Trophoblast cell (in vitro differentiated cells and primary cell): ENCODE measurements around the gene COMMD6. TPM values are rescaled to one million over a fixed set of nuclear protein-coding genes. Genes with fewer than 3 reads are reported as not detected.

Experiments used
- DNase-seq, 2 donors: peaks; one replicate each; pipeline ENCODE4 v3.0.0-alpha.2; 2016
- H2AFZ ChIP-seq: 2 replicates; pipeline ENCODE4 v1.6.1; 2013; ENCODE audit warnings: low read length, moderate library complexity, mild to moderate bottlenecking; ENCODE audit not compliant: insufficient read depth, poor library complexity
- H2AK5ac ChIP-seq: 2 replicates; pipeline ENCODE4 v1.6.1; 2013; ENCODE audit warnings: mild to moderate bottlenecking, low read length
- H2BK120ac ChIP-seq: 2 replicates; pipeline ENCODE4 v1.6.1; 2013; ENCODE audit warnings: low read length, mild to moderate bottlenecking, moderate library complexity; ENCODE audit not compliant: insufficient read depth, poor library complexity
- H2BK12ac ChIP-seq: 2 replicates; pipeline ENCODE4 v1.6.1; 2013; ENCODE audit warnings: mild to moderate bottlenecking, low read length, moderate library complexity
- H2BK5ac ChIP-seq: 2 replicates; pipeline ENCODE4 v1.6.1; 2013; ENCODE audit warnings: low read length, low read depth, moderate library complexity, mild to moderate bottlenecking; ENCODE audit not compliant: poor library complexity
- H3K14ac ChIP-seq: 2 replicates; pipeline ENCODE4 v1.6.1; 2013; ENCODE audit warnings: mild to moderate bottlenecking, low read length
- H3K18ac ChIP-seq: 2 replicates; pipeline ENCODE4 v1.6.1; 2013; ENCODE audit warnings: mild to moderate bottlenecking, low read length
- H3K23ac ChIP-seq: 2 replicates; pipeline ENCODE4 v1.6.1; 2013; ENCODE audit warnings: low read length
- H3K27ac ChIP-seq: 2 replicates; pipeline ENCODE4 v1.5.1; 2013; ENCODE audit warnings: low read depth, mild to moderate bottlenecking, inconsistent platforms, low read length, moderate library complexity
- H3K27me3 ChIP-seq: 2 replicates; pipeline ENCODE4 v1.6.1; 2013; ENCODE audit warnings: inconsistent platforms, mild to moderate bottlenecking, low read length, moderate library complexity; ENCODE audit not compliant: insufficient read depth
- H3K36me3 ChIP-seq, 2 experiments: 1 replicate in 1 of 2; 2 replicates in 1 of 2; pipeline ENCODE4 v1.6.1; 2013; ENCODE audit warnings: low read length in 2 of 2, mild to moderate bottlenecking in 2 of 2, moderate library complexity in 1 of 2; ENCODE audit not compliant: insufficient read depth in 2 of 2, control insufficient read depth in 1 of 2
- H3K4ac ChIP-seq: 2 replicates; pipeline ENCODE4 v1.6.1; 2013; ENCODE audit warnings: low read depth, mild to moderate bottlenecking, low read length, moderate library complexity
- H3K4me1 ChIP-seq, 2 experiments: 1 replicate in 1 of 2; 2 replicates in 1 of 2; pipeline ENCODE4 v1.6.1; 2013; ENCODE audit warnings: low read length in 2 of 2, mild to moderate bottlenecking in 2 of 2, moderate library complexity in 1 of 2; ENCODE audit not compliant: insufficient read depth in 2 of 2, control insufficient read depth in 1 of 2
- H3K4me2 ChIP-seq: 2 replicates; pipeline ENCODE4 v1.6.1; 2013; ENCODE audit warnings: inconsistent platforms, mild to moderate bottlenecking, low read length, moderate library complexity
- H3K4me3 ChIP-seq: 2 replicates; pipeline ENCODE4 v1.5.1; 2013; ENCODE audit warnings: mild to moderate bottlenecking, low read depth, low read length, inconsistent platforms
- H3K79me1 ChIP-seq: one replicate; pipeline ENCODE4 v1.6.1; 2013; ENCODE audit warnings: low read length
- H3K79me2 ChIP-seq: 2 replicates; pipeline ENCODE4 v1.6.1; 2013; ENCODE audit warnings: low read length, mild to moderate bottlenecking; ENCODE audit not compliant: control insufficient read depth, insufficient read depth, poor library complexity
- H3K9ac ChIP-seq: 2 replicates; pipeline ENCODE4 v1.6.1; 2013; ENCODE audit warnings: mild to moderate bottlenecking, low read length
- H3K9me3 ChIP-seq: 2 replicates; pipeline ENCODE4 v1.6.1; 2013; ENCODE audit warnings: low read depth, mild to moderate bottlenecking, control low read depth, inconsistent platforms, low read length; ENCODE audit not compliant: insufficient read depth
- H4K12ac ChIP-seq: 2 replicates; pipeline ENCODE4 v1.6.1; 2013; ENCODE audit warnings: low read depth, mild to moderate bottlenecking, low read length, moderate library complexity
- H4K8ac ChIP-seq: 2 replicates; pipeline ENCODE4 v1.6.1; 2013; ENCODE audit warnings: low read depth, mild to moderate bottlenecking, low read length, moderate library complexity
- H4K91ac ChIP-seq: one replicate; pipeline ENCODE4 v1.6.1; 2013; ENCODE audit warnings: low read depth, mild to moderate bottlenecking, low read length, moderate library complexity
- WGBS: extraction: QIAGEN DNeasy Blood & Tissue Kit; methylation state at CpG from one replicate; pipeline ENCODE4 v1.1.7; 2013; ENCODE audit warnings: missing lambda C conversion rate; ENCODE audit not compliant: insufficient read length, insufficient coverage; ENCODE audit errors: extremely low coverage; 5-methylcytosine and 5-hydroxymethylcytosine counted together
- polyA plus RNA-seq: library from polyadenylated mRNA; stranded (reverse); fragments of 200-250 nt; gene quantifications from 2 replicates; pipeline ENCODE4 v1.2.3, GENCODE V29; 2013

The COMMD6 gene
- polyA plus RNA-seq, result 187 TPM in 2 replicates

DNA sequence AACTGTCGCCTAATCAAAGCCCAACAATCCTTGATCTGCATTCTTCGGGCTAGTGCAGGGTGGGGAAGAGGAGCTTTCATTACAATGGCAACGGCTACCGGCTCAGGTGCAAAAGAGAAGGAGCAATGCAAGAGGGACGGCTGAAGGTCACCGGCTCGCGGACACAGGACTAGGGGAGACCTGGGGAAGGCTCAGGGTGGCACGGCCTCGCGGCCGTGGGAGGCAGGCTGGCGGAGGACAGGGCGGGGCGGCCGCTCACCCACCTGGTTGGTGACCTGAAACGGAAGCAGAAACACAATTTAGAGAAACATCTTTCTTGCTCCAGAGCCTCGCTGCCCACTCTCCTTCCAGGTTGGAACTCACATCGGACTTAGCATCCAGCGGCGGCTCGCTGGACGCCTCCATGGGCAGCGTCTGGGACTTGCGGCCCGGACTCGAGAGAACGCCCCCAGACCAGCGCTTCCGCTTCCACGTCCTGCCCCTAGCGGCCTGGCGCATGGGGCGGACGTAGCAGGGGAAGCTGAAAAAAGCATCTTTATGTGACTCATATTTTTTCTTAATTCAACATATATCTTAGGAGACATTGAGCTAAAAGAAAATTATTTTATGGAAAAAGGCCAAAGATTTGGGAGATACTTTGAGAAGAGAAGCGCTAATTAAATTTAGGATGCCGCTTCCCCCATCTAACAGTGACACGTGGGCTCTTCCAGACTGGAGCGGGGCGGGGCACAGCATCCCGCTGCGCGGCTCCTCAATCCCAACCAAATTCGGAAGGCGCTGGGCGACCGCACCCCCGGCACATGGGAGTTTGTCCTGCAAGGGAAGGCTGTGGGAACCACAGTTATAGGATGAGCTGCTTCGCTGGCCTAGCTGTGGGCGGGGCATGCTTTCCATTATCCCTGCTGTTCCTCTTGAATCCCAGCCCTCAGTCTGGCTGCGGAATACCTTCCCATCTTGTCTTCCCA is at the start of gene COMMD6:
TSS of gene COMMD6 (minus strand) at position 441 of the 965 bp plus-strand sequence. CDS start at position 405, 36 bp downstream.
- Histone ChIP-seq H4K8ac (peak within 1 kb of the TSS; percentile 96), H2BK120ac (peak within 1 kb of the TSS; percentile 30), H3K23ac (no peak within 1 kb of the TSS), H3K4me1 (peaks cover 0 to 4% of the 10 kb centered on the region in 2 experiments), H2AFZ (peak within 1 kb of the TSS; percentile 95), H3K27ac (no peak within 1 kb of the TSS), H3K27me3 (no peaks in the 10 kb centered on the region), H3K79me2 (peaks cover 4% of the 10 kb centered on the region), H3K4ac (peak within 1 kb of the TSS; percentile 43), H3K4me2 (peak within 1 kb of the TSS; percentile 71), H3K18ac (peak within 1 kb of the TSS; percentile 67), H2BK5ac (peak within 1 kb of the TSS; percentile 64), H3K79me1 (peaks cover 7% of the 10 kb centered on the region), H3K14ac (peak within 1 kb of the TSS; percentile 92), H2AK5ac (peak within 1 kb of the TSS; percentile 83), H2BK12ac (peak within 1 kb of the TSS; percentile 11), H4K91ac (peak within 1 kb of the TSS; percentile 79), H3K36me3 (peaks cover 4 to 9% of the 10 kb centered on the region in 2 experiments), H3K4me3 (peak within 1 kb of the TSS; percentile 93), H3K9me3 (no peaks in the 10 kb centered on the region), H3K9ac (peak within 1 kb of the TSS; percentile 92), H4K12ac (peak within 1 kb of the TSS; percentile 70)
- DNase-seq, result peak; percentile 95 to 96
- no CpG with 5 or more reads among the region's 51 CpGs for WGBS

DNA sequence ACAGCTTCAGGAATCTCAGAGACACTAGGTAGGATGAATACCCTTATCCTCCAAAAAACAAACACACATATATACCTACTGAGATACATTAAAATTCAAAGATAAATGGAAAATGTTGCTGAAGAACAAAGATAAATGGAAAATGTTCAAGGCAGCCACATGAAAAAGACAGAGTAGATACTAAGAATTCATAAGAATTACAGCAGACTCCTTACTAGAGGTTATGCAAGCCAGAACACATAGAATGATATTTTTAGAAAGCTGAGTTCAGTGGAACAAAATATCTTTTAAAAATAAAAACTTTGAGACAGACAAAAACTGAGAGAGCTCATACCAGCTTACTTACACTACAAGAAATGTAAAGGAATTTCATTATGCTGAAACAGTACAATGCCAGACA is 47.5 kb upstream of the COMMD6 start:
- Histone ChIP-seq H3K4me1 (no peaks in the 10 kb centered on the region), H3K14ac (no peak overlapping the region), H3K18ac (no peak overlapping the region), H2BK12ac (no peak overlapping the region), H3K36me3 (peaks cover 0 to 2% of the 10 kb centered on the region in 2 experiments), H4K12ac (no peak overlapping the region), H3K4me2 (no peak overlapping the region), H3K9ac (no peak overlapping the region), H3K27ac (no peak overlapping the region), H4K91ac (no peak overlapping the region), H4K8ac (no peak overlapping the region), H3K27me3 (no peaks in the 10 kb centered on the region), H3K4ac (no peak overlapping the region), H3K4me3 (no peak overlapping the region), H2BK120ac (no peak overlapping the region), H3K79me1 (no peaks in the 10 kb centered on the region), H2AK5ac (no peak overlapping the region), H3K9me3 (no peaks in the 10 kb centered on the region), H3K79me2 (no peaks in the 10 kb centered on the region), H3K23ac (no peak overlapping the region), H2BK5ac (no peak overlapping the region), H2AFZ (no peak overlapping the region)
- DNase-seq, result no peak

DNA sequence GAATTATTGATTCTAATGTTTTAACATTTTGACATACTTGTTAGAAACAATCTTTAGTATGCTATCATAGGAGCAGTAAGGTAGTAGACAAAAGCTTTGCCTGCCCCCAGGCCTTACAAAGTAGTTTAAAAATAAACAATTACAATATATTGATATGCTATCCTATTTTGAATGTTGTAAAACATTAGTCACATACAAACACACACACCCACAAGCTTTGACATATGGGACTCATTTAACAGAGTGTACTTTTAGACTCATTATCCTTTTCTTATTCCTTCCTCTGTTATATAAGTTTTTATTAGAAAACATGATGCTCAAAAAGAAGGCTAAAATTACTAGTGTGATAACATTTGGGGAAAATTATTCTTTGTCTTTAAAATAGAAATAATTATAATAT is 45.5 kb upstream of the COMMD6 start:
- Histone ChIP-seq H3K9me3 (no peaks in the 10 kb centered on the region), H3K36me3 (no peaks in the 10 kb centered on the region), H2BK120ac (no peak overlapping the region), H3K27ac (no peak overlapping the region), H2BK12ac (no peak overlapping the region), H2AFZ (no peak overlapping the region), H3K4me3 (no peak overlapping the region), H3K79me1 (no peaks in the 10 kb centered on the region), H3K4ac (no peak overlapping the region), H2BK5ac (no peak overlapping the region), H4K12ac (no peak overlapping the region), H4K8ac (no peak overlapping the region), H3K9ac (no peak overlapping the region), H3K4me1 (no peaks in the 10 kb centered on the region), H3K23ac (no peak overlapping the region), H3K27me3 (no peaks in the 10 kb centered on the region), H2AK5ac (no peak overlapping the region), H3K79me2 (no peaks in the 10 kb centered on the region), H4K91ac (no peak overlapping the region), H3K14ac (no peak overlapping the region), H3K4me2 (no peak overlapping the region), H3K18ac (no peak overlapping the region)
- DNase-seq, result no peak

DNA sequence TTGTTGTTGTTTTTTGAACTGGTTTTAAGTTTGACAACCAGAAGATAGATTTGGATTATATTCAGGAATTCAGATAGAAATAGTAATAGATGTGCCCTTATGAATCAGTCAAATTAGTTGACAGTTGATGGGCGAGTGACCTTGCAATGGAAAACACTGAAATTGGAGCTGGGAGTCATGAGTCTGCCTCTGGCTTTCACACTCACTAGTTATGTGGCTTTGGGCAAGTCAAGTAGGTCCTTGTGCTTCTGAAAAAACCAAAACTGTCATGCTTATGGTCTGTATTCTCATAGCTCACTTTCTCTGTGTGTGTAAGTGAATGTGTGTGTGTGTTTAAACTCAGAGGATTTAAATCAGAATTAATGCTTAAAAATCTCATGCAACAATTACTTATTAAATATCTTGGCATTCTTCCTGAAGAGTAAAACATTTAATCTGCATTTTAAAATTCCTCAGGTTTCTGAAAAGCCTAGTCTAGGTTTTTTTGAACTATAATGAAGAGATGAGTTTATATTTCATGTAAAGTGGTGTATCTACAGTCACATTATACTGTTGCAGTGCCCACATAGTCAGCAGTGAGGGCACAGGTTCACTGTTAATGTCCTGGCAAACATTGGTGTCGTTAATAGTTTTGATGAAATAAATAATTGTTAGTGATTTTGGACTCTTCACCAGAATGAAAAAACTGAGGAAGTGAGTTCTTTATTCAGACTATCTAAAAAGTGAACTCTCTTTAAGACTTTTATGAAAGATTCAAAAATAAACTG is 44.4 kb upstream of the COMMD6 start:
- no peak for DNase-seq
- no peak overlapping the region for H4K12ac ChIP-seq
- no peak overlapping the region for H2BK120ac ChIP-seq
- no peak overlapping the region for H3K4me2 ChIP-seq
- H3K79me2 ChIP-seq, result no peaks in the 10 kb centered on the region
- WGBS, result no CpG with 5 or more reads among the region's 2 CpGs
- no peak overlapping the region for H2AFZ ChIP-seq
- H3K4me1 ChIP-seq, result no peaks in the 10 kb centered on the region
- no peak overlapping the region for H3K14ac ChIP-seq
- H3K9ac ChIP-seq, result no peak overlapping the region
- H3K4me3 ChIP-seq, result no peak overlapping the region
- H3K79me1 ChIP-seq, result no peaks in the 10 kb centered on the region
- no peak overlapping the region for H3K23ac ChIP-seq
- H3K18ac ChIP-seq, result no peak overlapping the region
- no peaks in the 10 kb centered on the region for H3K27me3 ChIP-seq
- no peaks in the 10 kb centered on the region for H3K36me3 ChIP-seq
- no peak overlapping the region for H2BK5ac ChIP-seq
- no peak overlapping the region for H3K4ac ChIP-seq
- no peak overlapping the region for H4K91ac ChIP-seq
- no peaks in the 10 kb centered on the region for H3K9me3 ChIP-seq
- H4K8ac ChIP-seq, result no peak overlapping the region
- H3K27ac ChIP-seq, result no peak overlapping the region
- no peak overlapping the region for H2BK12ac ChIP-seq
- no peak overlapping the region for H2AK5ac ChIP-seq
